GM06990 (cell line): ENCODE measurements around the gene PKN2.

ENCODE experiments used
- DNase-seq: peaks from one replicate; pipeline ENCODE4 v3.0.0-alpha.2; 2011; ENCODE audit not compliant: insufficient read length; ENCODE audit errors: extremely low read depth
- H3K27me3 ChIP-seq: replicated peaks from 2 replicates; pipeline ENCODE4 v1.6.0; 2011; ENCODE audit warnings: low read length; ENCODE audit not compliant: control insufficient read depth, insufficient read depth
- H3K36me3 ChIP-seq: 2 replicates; pipeline ENCODE4 v1.5.1; 2011; ENCODE audit warnings: low read length; ENCODE audit not compliant: control insufficient read depth, insufficient read depth
- H3K4me3 ChIP-seq: replicated peaks from 2 replicates; pipeline ENCODE4 v1.5.1; 2011; ENCODE audit warnings: low read depth, mild to moderate bottlenecking, control low read depth, low read length
- CTCF ChIP-seq: IDR thresholded peaks from 2 replicates; pipeline ENCODE4 v1.5.1; 2011; ENCODE audit warnings: low read length, control low read depth, mild to moderate bottlenecking, inconsistent platforms; ENCODE audit not compliant: insufficient read depth, poor library complexity, severe bottlenecking

The PKN2 gene

GRCh38 chr1:88647249-88647645, 36.8 kb upstream of the PKN2 start:
- TF ChIP-seq CTCF: no peak
- Histone ChIP-seq H3K36me3 (no peaks in the 10 kb centered on the region), H3K27me3 (no peaks in the 10 kb centered on the region; the same call in 1 of the 2 replicates), H3K4me3 (no peak overlapping the region)
- peak; percentile 11 for DNase-seq

GRCh38 chr1:88647749-88648415, 36.2 kb upstream of the PKN2 start:
- DNase-seq: no peak
- H3K4me3 ChIP-seq: no peak overlapping the region
- H3K27me3 ChIP-seq: no peaks in the 10 kb centered on the region; the same call in 1 of the 2 replicates
- TF ChIP-seq CTCF: no peak
- no peaks in the 10 kb centered on the region for H3K36me3 ChIP-seq

GRCh38 chr1:88648706-88649105, 35.4 kb upstream of the PKN2 start:
- Histone ChIP-seq H3K27me3 (no peaks in the 10 kb centered on the region), H3K4me3 (no peak overlapping the region), H3K36me3 (no peaks in the 10 kb centered on the region)
- DNase-seq: no peak
- TF ChIP-seq CTCF: no peak

- no peak for DNase-seq
- no peak for TF ChIP-seq CTCF
- Histone ChIP-seq H3K4me3 (no peak overlapping the region), H3K36me3 (no peaks in the 10 kb centered on the region), H3K27me3 (no peaks in the 10 kb centered on the region)
These were observed 34.1 kb upstream of the PKN2 start for GRCh38 chr1:88649932-88650331.

- H3K36me3 ChIP-seq: no peaks in the 10 kb centered on the region
These were observed 33.2 kb upstream of the PKN2 start for GRCh38 chr1:88650676-88651418.

More at GRCh38 chr1:88650676-88651418, 33.2 kb upstream of the PKN2 start:
- no peak overlapping the region for H3K4me3 ChIP-seq
- TF ChIP-seq CTCF: no peak
- H3K27me3 ChIP-seq: no peaks in the 10 kb centered on the region
- no peak for DNase-seq
